H1 (cell line): ENCODE data around the gene GREB1. TPM values are rescaled to one million over a fixed set of nuclear protein-coding genes. Genes with fewer than 3 reads are reported as not detected.

ENCODE experiments used
- CTCF ChIA-PET: fragments of 300-600 bp; sonication (Branson Sonifier 250); formaldehyde crosslinking; loops from one replicate; lab custom pipeline; 2021; ENCODE audit not compliant: partially characterized antibody; lab: Charles Lee
- POLR2A ChIA-PET: fragments of 300-600 bp; sonication (Branson Sonifier 250); formaldehyde crosslinking; loops from one replicate; lab custom pipeline; 2021; ENCODE audit warnings: inconsistent platforms; ENCODE audit not compliant: partially characterized antibody; lab: Charles Lee
- DNase-seq, 2 experiments: peaks; one replicate each; pipeline versions ENCODE4 v3.0.0 to v3.0.0-alpha.2; 2010 to 2022; ENCODE audit warnings: low spot score in 2 of 2, low read depth in 1 of 2, mixed read lengths in 1 of 2
- FAIRE-seq: peaks from 2 replicates; lab custom pipeline; 2011; peaks lifted over from hg19 to GRCh38; lab: Jason Lieb, UNC
- H2AFZ ChIP-seq: 2 replicates; pipeline ENCODE4 v1.8.1; 2012; ENCODE audit warnings: low read length, inconsistent platforms
- H2AK5ac ChIP-seq: 2 replicates; pipeline ENCODE4 v1.6.1; 2013; ENCODE audit warnings: low read depth, low read length
- H2BK120ac ChIP-seq: replicated peaks from 2 replicates; pipeline ENCODE3; 2013; ENCODE audit warnings: low read depth, low read length, inconsistent platforms
- H2BK12ac ChIP-seq: 2 replicates; pipeline ENCODE4 v1.6.1; 2013; ENCODE audit warnings: low read depth, low read length
- H2BK15ac ChIP-seq: 2 replicates; pipeline ENCODE4 v1.6.1; 2013; ENCODE audit warnings: low read length
- H2BK20ac ChIP-seq: 2 replicates; pipeline ENCODE4 v1.6.1; 2013; ENCODE audit warnings: low read length
- H2BK5ac ChIP-seq: 2 replicates; pipeline ENCODE4 v1.6.1; 2013; ENCODE audit warnings: low read depth, low read length
- H3K14ac ChIP-seq: 2 replicates; pipeline ENCODE4 v1.6.1; 2013; ENCODE audit warnings: inconsistent platforms; ENCODE audit not compliant: insufficient read length
- H3K18ac ChIP-seq: 2 replicates; pipeline ENCODE4 v1.6.1; 2013; ENCODE audit warnings: low read length; ENCODE audit errors: extremely low read depth
- H3K23ac ChIP-seq: 2 replicates; pipeline ENCODE4 v1.6.1; 2013; ENCODE audit warnings: inconsistent platforms; ENCODE audit not compliant: insufficient read length
- H3K23me2 ChIP-seq: 2 replicates; pipeline ENCODE4 v1.6.1; 2013; ENCODE audit warnings: low read depth, low read length
- H3K27ac ChIP-seq: 2 replicates; pipeline ENCODE4 v1.6.1; 2011; ENCODE audit warnings: low read depth, low read length, inconsistent platforms
- H3K27me3 ChIP-seq, 4 experiments: replicated peaks in 1 of 4; 1 replicate in 1 of 4; 2 replicates in 3 of 4; pipeline versions ENCODE4 v1.6.1 to v1.8.1; 2011 to 2013; ENCODE audit warnings: low read length in 3 of 4, mild to moderate bottlenecking in 3 of 4, inconsistent platforms in 2 of 4, mixed read lengths in 2 of 4, moderate library complexity in 1 of 4; ENCODE audit not compliant: control insufficient read depth in 3 of 4, insufficient read depth in 3 of 4; ENCODE audit errors: extremely low read depth in 1 of 4
- H3K36me3 ChIP-seq, 4 experiments: 2 replicates each; pipeline versions ENCODE4 v1.6.1 to v1.8.1; 2011 to 2013; ENCODE audit warnings: mild to moderate bottlenecking in 4 of 4, low read length in 3 of 4, moderate library complexity in 2 of 4, control low read depth in 1 of 4, inconsistent platforms in 1 of 4; ENCODE audit not compliant: insufficient read depth in 4 of 4, control insufficient read depth in 2 of 4
- H3K4ac ChIP-seq: replicated peaks from 2 replicates; pipeline ENCODE3; 2013; ENCODE audit warnings: low read length, low read depth, mixed read lengths, inconsistent platforms; ENCODE audit not compliant: insufficient read length
- H3K4me1 ChIP-seq, 4 experiments: replicated peaks in 1 of 4; 1 replicate in 1 of 4; 2 replicates in 3 of 4; pipeline versions ENCODE4 v1.6.1 to v1.8.1; 2011 to 2013; ENCODE audit warnings: low read length in 3 of 4, inconsistent platforms in 2 of 4, mixed read lengths in 1 of 4; ENCODE audit not compliant: insufficient read depth in 4 of 4, control insufficient read depth in 3 of 4
- H3K4me2 ChIP-seq, 2 experiments: 2 replicates each; pipeline versions ENCODE4 v1.6.1 to v1.8.1; 2011 to 2013; ENCODE audit warnings: low read depth in 2 of 2, low read length in 2 of 2, control low read depth in 1 of 2, inconsistent platforms in 1 of 2, mild to moderate bottlenecking in 1 of 2; ENCODE audit not compliant: insufficient read depth in 1 of 2
- H3K4me3 ChIP-seq, 4 experiments: fragments of 200-600, 300-600 bp in 1 of 4; sonication (generic), shearing (Covaris generic), sonication (Bioruptor Twin) in 1 of 4; 2 replicates each; pipeline versions ENCODE4 v1.5.1 to v1.8.1; 2011 to 2016; ENCODE audit warnings: low read length in 4 of 4, low read depth in 3 of 4, control low read depth in 2 of 4, inconsistent platforms in 2 of 4, mild to moderate bottlenecking in 2 of 4, mixed read lengths in 1 of 4, moderate library complexity in 1 of 4; ENCODE audit not compliant: insufficient read depth in 2 of 4; ENCODE audit errors: extremely low read depth in 1 of 4
- H3K56ac ChIP-seq: replicated peaks from 2 replicates; pipeline ENCODE3; 2013; ENCODE audit warnings: low read depth, mild to moderate bottlenecking, mixed read lengths, low read length, inconsistent platforms; ENCODE audit not compliant: insufficient read length
- H3K79me1 ChIP-seq: 2 replicates; pipeline ENCODE4 v1.6.1; 2013; ENCODE audit warnings: low read depth, low read length, control low read depth
- H3K79me2 ChIP-seq, 2 experiments: 2 replicates each; pipeline versions ENCODE4 v1.6.1 to v1.8.1; 2012 to 2013; ENCODE audit warnings: low read length in 2 of 2, mild to moderate bottlenecking in 2 of 2, inconsistent platforms in 1 of 2; ENCODE audit not compliant: insufficient read depth in 2 of 2, control insufficient read depth in 1 of 2
- H3K9ac ChIP-seq, 4 experiments: replicated peaks in 1 of 4; 1 replicate in 1 of 4; 2 replicates in 3 of 4; pipeline versions ENCODE4 v1.6.1 to v1.8.1; 2011 to 2013; ENCODE audit warnings: low read depth in 3 of 4, low read length in 3 of 4, control low read depth in 2 of 4, mild to moderate bottlenecking in 2 of 4, moderate library complexity in 2 of 4, inconsistent platforms in 1 of 4; ENCODE audit errors: extremely low read depth in 1 of 4
- H3K9me3 ChIP-seq, 2 experiments: 2 replicates each; pipeline versions ENCODE4 v1.6.1 to v1.8.1; 2012 to 2013; ENCODE audit warnings: mild to moderate bottlenecking in 2 of 2, moderate library complexity in 2 of 2, control low read depth in 1 of 2, inconsistent platforms in 1 of 2, low read depth in 1 of 2, low read length in 1 of 2, mixed read lengths in 1 of 2; ENCODE audit not compliant: insufficient read depth in 2 of 2
- H4K20me1 ChIP-seq, 2 experiments: replicated peaks in 1 of 2; 2 replicates each; pipeline versions ENCODE3 to v1.8.1; 2011 to 2013; ENCODE audit warnings: inconsistent platforms in 2 of 2, low read length in 2 of 2, mild to moderate bottlenecking in 1 of 2; ENCODE audit not compliant: insufficient read depth in 2 of 2, control insufficient read depth in 1 of 2
- H4K5ac ChIP-seq: 2 replicates; pipeline ENCODE4 v1.6.1; 2013; ENCODE audit warnings: low read length, low read depth, mixed read lengths, inconsistent platforms; ENCODE audit not compliant: insufficient read length
- H4K8ac ChIP-seq: 2 replicates; pipeline ENCODE4 v1.8.0; 2013; ENCODE audit warnings: mild to moderate bottlenecking, moderate library complexity, low read length, inconsistent platforms; ENCODE audit not compliant: insufficient read depth; ENCODE audit errors: extremely low read depth
- H4K91ac ChIP-seq: replicated peaks from 2 replicates; pipeline ENCODE3; 2013; ENCODE audit warnings: low read length, mixed read lengths, inconsistent platforms; ENCODE audit not compliant: insufficient read length
- HDAC2 ChIP-seq, 2 experiments: fragments of 300-600 bp in 1 of 2; sonication (generic) in 1 of 2; IDR thresholded peaks; 2 replicates each; pipeline ENCODE4 v1.6.1; 2011 to 2012; ENCODE audit warnings: low read depth in 2 of 2, low read length in 2 of 2, mild to moderate bottlenecking in 2 of 2, moderate library complexity in 2 of 2, borderline replicate concordance in 1 of 2, inconsistent platforms in 1 of 2
- RNF2 ChIP-seq: fragments of 200-900, 300-1000 bp; sonication (generic); IDR thresholded peaks from 2 replicates; pipeline ENCODE4 v1.7.1; 2016; ENCODE audit warnings: borderline replicate concordance, low read depth, mild to moderate bottlenecking, antibody characterized with exemption, low read length; ENCODE audit not compliant: poor library complexity, severe bottlenecking; ENCODE audit errors: missing control alignments
- SUZ12 ChIP-seq: fragments of 200-600 bp; sonication (generic); IDR thresholded peaks from 2 replicates; pipeline ENCODE4 v1.6.1; 2012; ENCODE audit warnings: mild to moderate bottlenecking, inconsistent platforms, low read length, moderate library complexity, mixed read lengths
- whole genome bisulfite sequencing, 2 experiments: shearing (Covaris generic) in 1 of 2; methylation state at CpG; one replicate each; pipeline versions ENCODE4 v1.1.6 to v1.1.7; 2013 to 2015; ENCODE audit warnings: low lambda C conversion rate in 2 of 2, mixed read lengths in 2 of 2, inconsistent platforms in 1 of 2, low coverage in 1 of 2, missing lambda C conversion rate in 1 of 2; ENCODE audit not compliant: insufficient replicate concordance in 2 of 2, insufficient coverage in 1 of 2, insufficient read length in 1 of 2; ENCODE audit errors: extremely low coverage in 1 of 2, missing lambda C conversion rate in 1 of 2; 5-methylcytosine and 5-hydroxymethylcytosine counted together
- polyA plus RNA-seq, 7 experiments: library from polyadenylated mRNA; depleted of rRNA in 3 of 7; stranded (reverse) in 5 of 7; unstranded in 2 of 7; fragments of >200 nt in 5 of 7; fragments of 200-250 nt in 2 of 7; gene quantifications; 1 replicate in 5 of 7; 2 replicates in 1 of 7; 4 replicates in 1 of 7; pipeline versions ENCODE4 v1.2.1 to v1.2.3, GENCODE V29; 2011 to 2013; ENCODE audit warnings: missing spikeins in 2 of 7, mixed read lengths in 2 of 7
- total RNA-seq: library from RNA; stranded (reverse); fragmentation: NEBNext Ultra II Directional; extraction: Animal tissue kit (Norgen Biotek cat#: 25700); gene quantifications from 2 replicates; pipeline ENCODE4 v1.2.1, GENCODE V29; 2021
- TF ChIP-seq, protein P1 (sequence below): IDR thresholded peaks from 2 replicates; pipeline ENCODE4 v1.6.1; 2012; ENCODE audit warnings: low read length, inconsistent platforms

The GREB1 gene
- total and polyA plus RNA-seq, 2 of the 8 experiments (the other 6 are each of a cell fraction or from before 2014, with no cell fraction given) = 7.9 to 43.4 TPM

DNA sequence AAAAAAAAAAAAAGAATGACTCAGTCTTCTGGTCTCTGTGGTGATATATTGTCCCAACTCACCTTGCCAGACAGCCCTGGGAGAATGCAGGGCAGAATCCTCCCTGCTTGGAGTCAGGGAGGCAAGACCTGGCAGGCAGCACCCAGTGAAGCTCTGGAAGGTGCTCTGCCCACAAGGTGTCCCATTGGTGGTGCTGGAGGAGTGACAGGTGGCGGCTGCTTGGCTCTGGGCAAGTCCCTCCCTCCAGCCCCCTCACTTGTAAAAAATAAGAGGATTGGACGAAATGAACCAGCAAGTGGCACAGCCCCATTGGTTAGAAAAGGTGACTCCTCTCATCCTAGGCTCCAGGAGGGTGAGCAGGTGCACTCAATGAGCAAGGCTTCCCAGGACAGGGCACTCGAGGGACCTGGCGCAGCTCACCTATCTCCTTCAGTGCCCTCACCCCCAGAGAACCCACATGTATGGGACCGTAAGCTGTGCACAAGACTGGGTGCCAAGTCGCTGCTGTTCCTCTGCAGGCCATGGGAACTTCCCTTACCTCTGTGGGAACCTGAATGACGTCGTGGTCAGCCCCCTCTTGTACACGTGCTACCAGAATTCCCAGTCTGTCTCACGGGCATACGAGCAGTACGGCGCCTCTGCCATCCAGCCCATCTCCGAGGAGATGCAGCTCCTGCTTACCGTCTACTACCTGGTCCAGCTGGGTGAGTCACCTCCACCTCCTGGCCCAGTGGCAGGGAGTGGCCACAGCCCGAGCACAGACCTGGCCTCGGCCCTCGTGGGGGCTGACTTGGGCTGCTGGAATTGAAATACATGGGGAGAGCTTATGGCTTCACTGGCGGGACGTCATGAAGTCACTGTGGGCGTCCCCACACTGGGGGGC, 54.6 kb downstream of the GREB1 start:
- no peak for FAIRE-seq
- H3K36me3 ChIP-seq = peaks cover 0 to 4% (median 0%) of the 10 kb centered on the region in 4 experiments; a peak in 1 of 8 replicates

More for the DNA sequence above, 54.6 kb downstream of the GREB1 start:
- Histone ChIP-seq H3K9ac (no peak overlapping the region), H2AFZ (no peak overlapping the region), H3K23me2 (no peaks in the 10 kb centered on the region), H3K4me1 (no peaks in the 10 kb centered on the region), H3K23ac (no peak overlapping the region), H3K79me2 (no peaks in the 10 kb centered on the region), H4K8ac (no peak overlapping the region), H3K79me1 (0 out of 2 replicates have a peak, but pooled peaks cover 2% of the 10 kb centered on the region), H3K4ac (no peak overlapping the region), H2AK5ac (no peak overlapping the region), H3K27me3 (no peaks in the 10 kb centered on the region), H4K91ac (no peak overlapping the region), H2BK120ac (no peak overlapping the region), H2BK12ac (no peak overlapping the region), H3K4me2 (no peak overlapping the region), H3K9me3 (no peaks in the 10 kb centered on the region), H2BK20ac (no peak overlapping the region), H4K20me1 (peaks cover 0 to 1% of the 10 kb centered on the region in 2 experiments), H4K5ac (no peak overlapping the region), H3K14ac (no peak overlapping the region), H3K27ac (no peak overlapping the region), H2BK5ac (no peak overlapping the region), H3K56ac (no peak overlapping the region), H2BK15ac (no peak overlapping the region), H3K4me3 (no peak overlapping the region), H3K18ac (no peak overlapping the region)
- ChIA-PET POLR2A (interaction anchor here (0.6 to 1.3 kb wide), 3 partner anchors 9 to 108 kb away, joined by 3 to 4 read pairs (median 4); no protein-coding TSS in a partner anchor), CTCF (interaction anchor here (0.6 to 19.6 kb wide), 17 partner anchors 10 to 500 kb away, joined by 3 to 558 read pairs (median 3); partner anchors contain the start of gene GREB1)
- 88% methylated on average over 21 of the region's 21 CpGs; no CpG with 5 or more reads in 1 of the 2 experiments for WGBS, 2 experiments
- TF ChIP-seq HDAC2 (IDR thresholded peaks at IDR 0.05; ENCODE audit: borderline replicate concordance in 1 of 2, low read depth in 2 of 2, low read length in 2 of 2) (no peak), RNF2 (no peak), SUZ12 (no peak)
- TF ChIP-seq, protein P1, sequence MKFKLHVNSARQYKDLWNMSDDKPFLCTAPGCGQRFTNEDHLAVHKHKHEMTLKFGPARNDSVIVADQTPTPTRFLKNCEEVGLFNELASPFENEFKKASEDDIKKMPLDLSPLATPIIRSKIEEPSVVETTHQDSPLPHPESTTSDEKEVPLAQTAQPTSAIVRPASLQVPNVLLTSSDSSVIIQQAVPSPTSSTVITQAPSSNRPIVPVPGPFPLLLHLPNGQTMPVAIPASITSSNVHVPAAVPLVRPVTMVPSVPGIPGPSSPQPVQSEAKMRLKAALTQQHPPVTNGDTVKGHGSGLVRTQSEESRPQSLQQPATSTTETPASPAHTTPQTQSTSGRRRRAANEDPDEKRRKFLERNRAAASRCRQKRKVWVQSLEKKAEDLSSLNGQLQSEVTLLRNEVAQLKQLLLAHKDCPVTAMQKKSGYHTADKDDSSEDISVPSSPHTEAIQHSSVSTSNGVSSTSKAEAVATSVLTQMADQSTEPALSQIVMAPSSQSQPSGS = no peak
- DNase-seq = no peak
